Measurements from ENCODE around the gene PUS3.
"Not testable (repeated sequence)": the region's sequence is repeated elsewhere in the genome, so short reads cannot be mapped to it uniquely, and the experiment has no call there.

GRCh38 chr11:125865354-125865753, 37.7 kb downstream of the PUS3 start:
- TF ChIP-seq CTCF (conservative IDR thresholded peaks at IDR 0.05); EZH2 (IDR thresholded peaks at IDR 0.05; ENCODE audit: low read depth): not testable (repeated sequence)
